GM12872 (cell line): ENCODE data around the gene TMEM255B.

Experiments
- TF ChIP-seq, protein P1 (sequence below): IDR thresholded peaks from 3 replicates; pipeline ENCODE4 v1.5.1; 2011; ENCODE audit warnings: low read depth, mild to moderate bottlenecking, low read length, moderate library complexity; ENCODE audit not compliant: insufficient read depth

Gene TMEM255B

GRCh38 chr13:113785051-113786010 is 26.3 kb downstream of the TMEM255B start:
- TF ChIP-seq, protein P1, sequence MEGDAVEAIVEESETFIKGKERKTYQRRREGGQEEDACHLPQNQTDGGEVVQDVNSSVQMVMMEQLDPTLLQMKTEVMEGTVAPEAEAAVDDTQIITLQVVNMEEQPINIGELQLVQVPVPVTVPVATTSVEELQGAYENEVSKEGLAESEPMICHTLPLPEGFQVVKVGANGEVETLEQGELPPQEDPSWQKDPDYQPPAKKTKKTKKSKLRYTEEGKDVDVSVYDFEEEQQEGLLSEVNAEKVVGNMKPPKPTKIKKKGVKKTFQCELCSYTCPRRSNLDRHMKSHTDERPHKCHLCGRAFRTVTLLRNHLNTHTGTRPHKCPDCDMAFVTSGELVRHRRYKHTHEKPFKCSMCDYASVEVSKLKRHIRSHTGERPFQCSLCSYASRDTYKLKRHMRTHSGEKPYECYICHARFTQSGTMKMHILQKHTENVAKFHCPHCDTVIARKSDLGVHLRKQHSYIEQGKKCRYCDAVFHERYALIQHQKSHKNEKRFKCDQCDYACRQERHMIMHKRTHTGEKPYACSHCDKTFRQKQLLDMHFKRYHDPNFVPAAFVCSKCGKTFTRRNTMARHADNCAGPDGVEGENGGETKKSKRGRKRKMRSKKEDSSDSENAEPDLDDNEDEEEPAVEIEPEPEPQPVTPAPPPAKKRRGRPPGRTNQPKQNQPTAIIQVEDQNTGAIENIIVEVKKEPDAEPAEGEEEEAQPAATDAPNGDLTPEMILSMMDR: no peak

- TF ChIP-seq, protein P1: no peak
These were observed 27.3 kb downstream of the TMEM255B start for GRCh38 chr13:113786262-113786841.

DNA sequence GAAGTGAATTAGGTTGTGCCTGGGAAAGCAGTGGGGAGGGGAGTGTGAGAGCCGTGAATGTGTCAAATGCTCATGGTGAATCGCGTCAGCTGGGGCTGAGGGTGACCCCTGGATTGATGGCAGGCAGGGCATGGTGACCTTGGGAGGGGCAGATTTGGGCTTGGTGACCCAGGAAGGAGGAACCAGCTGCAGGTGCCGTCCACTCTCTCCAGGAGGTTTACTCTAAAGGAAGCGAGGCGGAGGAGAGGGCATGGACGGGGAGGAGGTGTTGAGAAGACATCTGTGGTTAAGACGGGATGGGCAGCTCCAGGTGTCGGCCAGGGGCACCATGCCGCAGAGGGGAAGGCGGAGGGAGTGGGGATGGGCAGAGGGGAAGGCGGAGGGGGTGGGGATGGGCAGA is 28.7 kb downstream of the TMEM255B start:
- TF ChIP-seq, protein P1: no peak

GRCh38 chr13:113788413-113789135 is 29.5 kb downstream of the TMEM255B start:
- TF ChIP-seq, protein P1: no peak

GRCh38 chr13:113789167-113789566 is 30.1 kb downstream of the TMEM255B start:
- TF ChIP-seq, protein P1: no peak

GRCh38 chr13:113791226-113791625 is 32.2 kb downstream of the TMEM255B start:
- TF ChIP-seq, protein P1: no peak

GRCh38 chr13:113791761-113792160 is 32.7 kb downstream of the TMEM255B start:
- TF ChIP-seq, protein P1: no peak
